ENCODE results near the gene TTBK1.

The TTBK1 gene

DNA sequence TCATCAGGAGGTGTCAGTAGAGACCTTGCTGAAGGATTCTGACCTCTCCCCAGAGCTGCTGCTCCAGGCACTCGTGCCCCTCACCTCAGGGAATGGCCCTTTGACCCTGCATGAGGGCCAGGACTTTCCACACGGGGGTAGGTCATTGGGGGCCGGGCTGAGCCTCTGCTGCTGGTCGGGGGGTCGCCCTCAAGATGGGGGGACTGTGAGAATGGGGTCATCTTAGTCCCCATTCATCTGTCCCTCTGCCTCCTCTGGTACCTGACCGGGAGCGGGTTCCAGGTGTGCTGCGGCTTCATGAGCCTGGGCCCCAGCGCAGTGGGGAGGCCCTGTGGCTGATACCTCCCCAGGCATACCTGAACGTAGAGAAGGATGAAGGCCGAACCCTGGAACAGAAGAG lies 29.9 kb upstream of the TTBK1 start:
- no peaks in the 10 kb centered on the region for H3K79me2 ChIP-seq (ENCODE audit: insufficient read depth, low read depth)
- H3K4me3 ChIP-seq (IDR thresholded peaks at IDR 0.05; ENCODE audit: insufficient read depth, low read depth, low read length), result no peak overlapping the region
- H4K20me1 ChIP-seq (ENCODE audit: insufficient read depth), result no peaks in the 10 kb centered on the region
- H3K4me1 ChIP-seq (ENCODE audit: low read depth, poor library complexity, severe bottlenecking), result no peaks in the 10 kb centered on the region
- no peak overlapping the region for H2AFZ ChIP-seq (ENCODE audit: low read depth)
- no peaks in the 10 kb centered on the region for H3K36me3 ChIP-seq (ENCODE audit: insufficient read depth)
- no peak overlapping the region for H3K9ac ChIP-seq
- no peak overlapping the region for H3K4me2 ChIP-seq
- TF ChIP-seq, protein P1, sequence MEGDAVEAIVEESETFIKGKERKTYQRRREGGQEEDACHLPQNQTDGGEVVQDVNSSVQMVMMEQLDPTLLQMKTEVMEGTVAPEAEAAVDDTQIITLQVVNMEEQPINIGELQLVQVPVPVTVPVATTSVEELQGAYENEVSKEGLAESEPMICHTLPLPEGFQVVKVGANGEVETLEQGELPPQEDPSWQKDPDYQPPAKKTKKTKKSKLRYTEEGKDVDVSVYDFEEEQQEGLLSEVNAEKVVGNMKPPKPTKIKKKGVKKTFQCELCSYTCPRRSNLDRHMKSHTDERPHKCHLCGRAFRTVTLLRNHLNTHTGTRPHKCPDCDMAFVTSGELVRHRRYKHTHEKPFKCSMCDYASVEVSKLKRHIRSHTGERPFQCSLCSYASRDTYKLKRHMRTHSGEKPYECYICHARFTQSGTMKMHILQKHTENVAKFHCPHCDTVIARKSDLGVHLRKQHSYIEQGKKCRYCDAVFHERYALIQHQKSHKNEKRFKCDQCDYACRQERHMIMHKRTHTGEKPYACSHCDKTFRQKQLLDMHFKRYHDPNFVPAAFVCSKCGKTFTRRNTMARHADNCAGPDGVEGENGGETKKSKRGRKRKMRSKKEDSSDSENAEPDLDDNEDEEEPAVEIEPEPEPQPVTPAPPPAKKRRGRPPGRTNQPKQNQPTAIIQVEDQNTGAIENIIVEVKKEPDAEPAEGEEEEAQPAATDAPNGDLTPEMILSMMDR (conservative IDR thresholded peaks at IDR 0.05; ENCODE audit: low read depth, low read length), result no peak
- no peak overlapping the region for H3K27ac ChIP-seq
- no peaks in the 10 kb centered on the region for H3K27me3 ChIP-seq (ENCODE audit: insufficient read depth, low read depth)

DNA sequence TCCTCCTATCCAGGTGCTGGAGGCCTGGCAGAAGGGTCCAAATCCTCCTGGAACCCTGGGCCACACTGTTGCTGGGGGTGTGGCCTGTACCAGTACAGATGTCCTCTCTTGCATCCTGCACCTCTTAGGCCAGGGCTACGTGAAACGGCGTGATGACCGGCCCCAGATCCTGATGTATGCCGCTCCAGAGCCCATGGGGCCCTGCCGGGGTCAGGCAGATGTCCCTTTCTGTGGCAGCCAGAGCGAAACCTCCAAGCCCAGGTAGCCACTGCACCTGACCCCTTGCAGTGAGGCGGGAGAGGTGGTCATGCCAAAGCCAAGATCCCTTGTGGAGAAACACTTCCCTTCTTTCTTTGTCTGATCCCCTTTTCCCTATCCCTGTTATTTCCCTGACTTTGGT lies 28.2 kb upstream of the TTBK1 start:
- H3K9ac ChIP-seq, result no peak overlapping the region
- H2AFZ ChIP-seq (ENCODE audit: low read depth), result no peak overlapping the region
- no peak overlapping the region for H3K27ac ChIP-seq
- no peaks in the 10 kb centered on the region for H3K27me3 ChIP-seq (ENCODE audit: insufficient read depth, low read depth)
- H3K4me2 ChIP-seq, result no peak overlapping the region
- H3K4me3 ChIP-seq (IDR thresholded peaks at IDR 0.05; ENCODE audit: insufficient read depth, low read depth, low read length), result no peak overlapping the region
- H3K4me1 ChIP-seq (ENCODE audit: low read depth, poor library complexity, severe bottlenecking), result no peaks in the 10 kb centered on the region
- H3K36me3 ChIP-seq (ENCODE audit: insufficient read depth), result no peaks in the 10 kb centered on the region
- H3K79me2 ChIP-seq (ENCODE audit: insufficient read depth, low read depth), result no peaks in the 10 kb centered on the region
- H4K20me1 ChIP-seq (ENCODE audit: insufficient read depth), result no peaks in the 10 kb centered on the region
- TF ChIP-seq, protein P1 (conservative IDR thresholded peaks at IDR 0.05; ENCODE audit: low read depth, low read length), result no peak

DNA sequence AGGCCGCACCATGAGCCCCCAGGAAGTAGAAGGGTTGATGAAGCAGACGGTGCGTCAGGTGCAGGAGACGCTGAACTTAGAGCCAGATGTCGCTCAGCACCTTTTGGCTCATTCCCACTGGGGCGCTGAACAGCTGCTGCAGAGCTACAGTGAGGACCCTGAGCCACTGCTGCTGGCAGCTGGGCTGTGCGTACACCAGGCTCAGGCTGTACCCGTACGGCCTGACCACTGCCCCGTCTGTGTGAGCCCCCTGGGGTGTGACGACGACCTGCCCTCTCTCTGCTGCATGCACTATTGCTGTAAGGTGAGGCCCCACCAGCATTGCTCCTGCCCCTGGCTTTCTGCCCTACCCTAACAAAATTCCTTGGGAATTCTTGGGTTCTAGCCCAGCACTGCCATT lies 27.1 kb upstream of the TTBK1 start:
- H3K4me2 ChIP-seq, result no peak overlapping the region
- no peaks in the 10 kb centered on the region for H3K36me3 ChIP-seq (ENCODE audit: insufficient read depth)
- TF ChIP-seq, protein P1 (conservative IDR thresholded peaks at IDR 0.05; ENCODE audit: low read depth, low read length), result no peak
- H3K27me3 ChIP-seq (ENCODE audit: insufficient read depth, low read depth), result no peaks in the 10 kb centered on the region
- no peaks in the 10 kb centered on the region for H4K20me1 ChIP-seq (ENCODE audit: insufficient read depth)
- H3K79me2 ChIP-seq (ENCODE audit: insufficient read depth, low read depth), result no peaks in the 10 kb centered on the region
- H3K4me1 ChIP-seq (ENCODE audit: low read depth, poor library complexity, severe bottlenecking), result no peaks in the 10 kb centered on the region
- no peak overlapping the region for H2AFZ ChIP-seq (ENCODE audit: low read depth)
- H3K4me3 ChIP-seq (IDR thresholded peaks at IDR 0.05; ENCODE audit: insufficient read depth, low read depth, low read length), result no peak overlapping the region
- no peak overlapping the region for H3K27ac ChIP-seq
- no peak overlapping the region for H3K9ac ChIP-seq

DNA sequence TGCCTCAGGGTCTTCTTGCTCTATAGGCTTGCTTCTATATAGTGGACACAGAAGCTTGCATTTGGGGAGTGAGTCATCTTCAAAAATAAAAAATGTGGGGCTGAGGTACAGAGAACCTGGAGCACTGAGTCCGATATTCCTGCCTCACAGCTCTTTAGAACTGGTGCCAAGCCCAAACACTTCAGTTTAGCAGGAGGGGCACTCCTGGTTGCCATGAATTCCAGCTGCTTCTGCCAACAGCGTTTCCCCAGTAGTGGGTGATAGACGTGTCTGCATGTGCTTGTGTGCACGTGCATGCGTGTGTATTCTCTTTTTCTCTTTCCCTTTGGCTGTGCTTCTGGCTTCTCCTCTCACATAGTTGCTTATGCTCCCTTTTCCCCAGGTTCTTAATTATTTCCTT lies 25.9 kb upstream of the TTBK1 start:
- H3K9ac ChIP-seq, result no peak overlapping the region
- H3K27ac ChIP-seq, result no peak overlapping the region
- no peaks in the 10 kb centered on the region for H3K4me1 ChIP-seq (ENCODE audit: low read depth, poor library complexity, severe bottlenecking)
- no peak overlapping the region for H3K4me3 ChIP-seq (IDR thresholded peaks at IDR 0.05; ENCODE audit: insufficient read depth, low read depth, low read length)
- H3K36me3 ChIP-seq (ENCODE audit: insufficient read depth), result no peaks in the 10 kb centered on the region
- H3K79me2 ChIP-seq (ENCODE audit: insufficient read depth, low read depth), result no peaks in the 10 kb centered on the region
- H2AFZ ChIP-seq (ENCODE audit: low read depth), result no peak overlapping the region
- no peaks in the 10 kb centered on the region for H3K27me3 ChIP-seq (ENCODE audit: insufficient read depth, low read depth)
- TF ChIP-seq, protein P1 (conservative IDR thresholded peaks at IDR 0.05; ENCODE audit: low read depth, low read length), result no peak
- H4K20me1 ChIP-seq (ENCODE audit: insufficient read depth), result no peaks in the 10 kb centered on the region
- H3K4me2 ChIP-seq, result no peak overlapping the region

DNA sequence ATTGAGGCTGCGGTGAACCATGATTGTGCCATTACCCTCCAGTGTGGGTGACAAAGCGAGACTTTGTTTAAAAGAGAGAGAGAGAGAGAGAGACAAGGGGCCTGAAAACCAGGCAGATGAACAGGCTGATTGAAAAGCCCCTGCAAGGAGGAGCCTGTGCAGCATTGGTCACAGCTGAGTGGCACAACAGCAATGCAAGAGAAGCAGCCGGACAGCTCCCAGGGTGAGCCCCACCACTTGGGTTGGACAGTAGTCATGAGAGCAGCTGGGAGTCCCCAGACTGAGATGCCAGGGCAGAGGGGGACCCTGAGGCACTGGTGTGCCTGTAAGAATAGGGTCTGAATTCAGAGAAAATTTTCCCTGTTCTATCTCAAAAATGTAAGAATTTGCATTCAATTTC lies 24.2 kb upstream of the TTBK1 start:
- no peak overlapping the region for H3K4me3 ChIP-seq (IDR thresholded peaks at IDR 0.05; ENCODE audit: insufficient read depth, low read depth, low read length)
- no peak overlapping the region for H3K9ac ChIP-seq
- no peak overlapping the region for H3K4me2 ChIP-seq
- H4K20me1 ChIP-seq (ENCODE audit: insufficient read depth), result no peaks in the 10 kb centered on the region
- H3K4me1 ChIP-seq (ENCODE audit: low read depth, poor library complexity, severe bottlenecking), result peaks cover 2% of the 10 kb centered on the region
- no peaks in the 10 kb centered on the region for H3K27me3 ChIP-seq (ENCODE audit: insufficient read depth, low read depth)
- no peaks in the 10 kb centered on the region for H3K79me2 ChIP-seq (ENCODE audit: insufficient read depth, low read depth)
- TF ChIP-seq, protein P1 (conservative IDR thresholded peaks at IDR 0.05; ENCODE audit: low read depth, low read length), result no peak
- no peak overlapping the region for H3K27ac ChIP-seq
- H2AFZ ChIP-seq (ENCODE audit: low read depth), result no peak overlapping the region
- H3K36me3 ChIP-seq (ENCODE audit: insufficient read depth), result no peaks in the 10 kb centered on the region
